GM12878 (cell line): ENCODE results near the gene BRIX1. TPM values are rescaled to one million over a fixed set of nuclear protein-coding genes. Genes with fewer than 3 reads are reported as not detected.

Source experiments
- ATAC-seq: fragments of 200-7000 bp; cut with Tn5 transposase; 3 replicates; pipeline ENCODE4 v1.9.1; 2020; ENCODE audit warnings: mild to moderate bottlenecking, moderate library complexity
- BruUV-seq: library from RNA; stranded (reverse); fragments of 400-500 nt; replicated peaks from 2 replicates; lab custom pipeline; 2021; lab: Mats Ljungman, UMichigan
- CTCF ChIA-PET: fragments of 300-600 bp; sonication (Branson Sonifier 250); formaldehyde crosslinking; extraction: SDS; loops from one replicate; lab custom pipeline; 2021; ENCODE audit warnings: inconsistent platforms; lab: Yijun Ruan, JAX
- POLR2A ChIA-PET: fragments of 350-600 bp; formaldehyde crosslinking; extraction: SDS; loops from one replicate; lab custom pipeline; 2021; ENCODE audit warnings: inconsistent platforms; lab: Charles Lee
- RAD21 ChIA-PET: fragments of 300-600 bp; sonication (Branson Sonifier 250); formaldehyde crosslinking; loops from one replicate; lab custom pipeline; 2023; ENCODE audit warnings: antibody characterized with exemption; ENCODE audit not compliant: unreplicated experiment; lab: Charles Lee
- SMC1A ChIA-PET: fragments of 300-600 bp; sonication (Branson Sonifier 250); formaldehyde crosslinking; loops from one replicate; lab custom pipeline; 2023; ENCODE audit not compliant: unreplicated experiment, uncharacterized antibody; lab: Charles Lee
- DNase-seq: peaks from one replicate; pipeline ENCODE4 v3.0.0-alpha.2; 2011; ENCODE audit warnings: low read depth, low spot score
- FAIRE-seq: peaks from 3 replicates; lab custom pipeline; 2011; peaks lifted over from hg19 to GRCh38; lab: Jason Lieb, UNC
- H2AFZ ChIP-seq: 2 replicates; pipeline ENCODE4 v1.6.0; 2011; ENCODE audit warnings: low read depth, low read length, control low read depth; ENCODE audit not compliant: control insufficient read depth
- H3K27ac ChIP-seq: 2 replicates; pipeline ENCODE4 v1.5.1; 2011; ENCODE audit warnings: control low read depth; ENCODE audit not compliant: control insufficient read depth, insufficient read depth
- H3K27me3 ChIP-seq, 2 experiments: replicated peaks in 1 of 2; 2 replicates each; pipeline versions ENCODE4 v1.6.0 to v1.6.1; 2011; ENCODE audit warnings: low read length in 1 of 2; ENCODE audit not compliant: control insufficient read depth in 2 of 2, insufficient read depth in 2 of 2
- H3K36me3 ChIP-seq, 2 experiments: 2 replicates each; pipeline ENCODE4 v1.5.1; 2011; ENCODE audit warnings: low read length in 1 of 2; ENCODE audit not compliant: control insufficient read depth in 2 of 2, insufficient read depth in 2 of 2
- H3K4me1 ChIP-seq: 2 replicates; pipeline ENCODE4 v1.6.1; 2011; ENCODE audit warnings: mild to moderate bottlenecking, low read length, moderate library complexity, mixed read lengths; ENCODE audit not compliant: control insufficient read depth, insufficient read depth
- H3K4me2 ChIP-seq: 2 replicates; pipeline ENCODE4 v1.6.0; 2011; ENCODE audit warnings: control low read depth; ENCODE audit not compliant: control insufficient read depth, insufficient read depth
- H3K4me3 ChIP-seq: fragments of 200-600 bp; sonication (generic); 2 replicates; pipeline ENCODE4 v1.5.1; 2016
- H3K79me2 ChIP-seq: 2 replicates; pipeline ENCODE4 v1.6.0; 2011; ENCODE audit warnings: low read length; ENCODE audit not compliant: control insufficient read depth, insufficient read depth
- H3K9ac ChIP-seq: 2 replicates; pipeline ENCODE4 v1.8.0; 2011; ENCODE audit warnings: low read length, control low read depth, mixed read lengths; ENCODE audit not compliant: control insufficient read depth, insufficient read depth
- H3K9me3 ChIP-seq: replicated peaks from 3 replicates; pipeline ENCODE4 v1.5.1; 2011; ENCODE audit warnings: mild to moderate bottlenecking, low read length; ENCODE audit not compliant: control insufficient read depth, insufficient read depth
- H4K20me1 ChIP-seq: 2 replicates; pipeline ENCODE4 v1.6.0; 2011; ENCODE audit not compliant: control insufficient read depth, insufficient read depth
- ASH2L ChIP-seq: fragments of 300-600, 200-600 bp; sonication (generic); IDR thresholded peaks from 2 replicates; pipeline ENCODE4 v1.6.1; 2017; ENCODE audit warnings: low read depth, mild to moderate bottlenecking, borderline replicate concordance
- CBX3 ChIP-seq: fragments of 200-600 bp; sonication (generic); IDR thresholded peaks from 2 replicates; pipeline ENCODE4 v1.6.1; 2016; ENCODE audit warnings: low read depth, borderline replicate concordance
- CEBPB ChIP-seq, 2 experiments: fragments of 150-350 bp in 1 of 2; IDR thresholded peaks; 2 replicates each; pipeline ENCODE4 v1.6.1; 2012 to 2014; ENCODE audit warnings: low read depth in 2 of 2, low read length in 2 of 2, borderline replicate concordance in 1 of 2, inconsistent platforms in 1 of 2
- GATAD2B ChIP-seq: fragments of 450-650 bp; conservative IDR thresholded peaks from 2 replicates; pipeline ENCODE4 v1.6.1; 2017; ENCODE audit warnings: low read depth, mild to moderate bottlenecking, moderate library complexity
- KAT2A ChIP-seq: conservative IDR thresholded peaks from 2 replicates; pipeline ENCODE4 v1.6.1; 2011; ENCODE audit warnings: low read depth, low read length; ENCODE audit not compliant: control insufficient read depth
- MEF2B ChIP-seq: fragments of 450-650 bp; IDR thresholded peaks from 2 replicates; pipeline ENCODE4 v1.6.1; 2018; ENCODE audit warnings: mild to moderate bottlenecking, moderate library complexity; ENCODE audit not compliant: partially characterized antibody, poor library complexity, severe bottlenecking
- NR2F1 ChIP-seq: fragments of 450-650 bp; conservative IDR thresholded peaks from 2 replicates; pipeline ENCODE4 v1.6.1; 2017; ENCODE audit warnings: mild to moderate bottlenecking
- POLR2AphosphoS5 ChIP-seq: IDR thresholded peaks from 2 replicates; pipeline ENCODE4 v1.6.1; 2011; ENCODE audit warnings: mild to moderate bottlenecking, low read length, inconsistent platforms
- WRNIP1 ChIP-seq: IDR thresholded peaks from 2 replicates; pipeline ENCODE4 v1.6.1; 2011; ENCODE audit warnings: low read depth, low read length, improper control_type of control experiment, borderline replicate concordance
- ZSCAN29 ChIP-seq: fragments of 450-650 bp; IDR thresholded peaks from 2 replicates; pipeline ENCODE4 v1.6.1; 2017; ENCODE audit warnings: mild to moderate bottlenecking, moderate library complexity
- WGBS: methylation state at CpG from one replicate; pipeline ENCODE4 v1.1.6; 2016; ENCODE audit warnings: low lambda C conversion rate; ENCODE audit not compliant: insufficient replicate concordance, insufficient coverage; ENCODE audit errors: missing lambda C conversion rate; 5-methylcytosine and 5-hydroxymethylcytosine counted together
- in situ Hi-C: fragments of 300-500 bp; cut with MboI; formaldehyde crosslinking; loops from 9 replicates; pipeline ENCODE4 v1.14.3; 2018; ENCODE audit warnings: mixed read lengths
- intact Hi-C: fragments of 100-400 bp; cut with micrococcal nuclease; formaldehyde crosslinking; loops from one replicate; pipeline ENCODE4 v1.14.2; 2022; ENCODE audit not compliant: unreplicated experiment
- polyA plus RNA-seq, 11 experiments: library from polyadenylated mRNA; depleted of rRNA in 4 of 11; unstranded in 6 of 11; stranded (reverse) in 5 of 11; fragments of >200 nt; fragmentation: Nextera tagmentation in 4 of 11; fragmentation: Illumina TruSeq in 1 of 11; extraction: Ambion mirVana in 4 of 11; extraction: Trizol in 1 of 11; gene quantifications; 1 replicate in 1 of 11; 2 replicates in 10 of 11; pipeline versions ENCODE4 v1.2.1 to v1.2.3, GENCODE V29; 2011 to 2016; ENCODE audit warnings: inconsistent platforms in 2 of 11, missing spikeins in 2 of 11, low read depth in 1 of 11
- total RNA-seq, 4 experiments: library from RNA; depleted of rRNA in 3 of 4; stranded (reverse); fragments of >200 nt in 3 of 4; fragmentation: Illumina TruSeq in 1 of 4; extraction: Trizol in 1 of 4; gene quantifications; 2 replicates each; pipeline versions ENCODE4 v1.2.1 to v1.2.3, GENCODE V29; 2013 to 2021

Gene BRIX1
- total and polyA plus RNA-seq, 10 of the 15 experiments (the other 5 are each of a cell fraction or from before 2014, with no cell fraction given) = 48.3 to 119 (median 78.9) TPM

DNA sequence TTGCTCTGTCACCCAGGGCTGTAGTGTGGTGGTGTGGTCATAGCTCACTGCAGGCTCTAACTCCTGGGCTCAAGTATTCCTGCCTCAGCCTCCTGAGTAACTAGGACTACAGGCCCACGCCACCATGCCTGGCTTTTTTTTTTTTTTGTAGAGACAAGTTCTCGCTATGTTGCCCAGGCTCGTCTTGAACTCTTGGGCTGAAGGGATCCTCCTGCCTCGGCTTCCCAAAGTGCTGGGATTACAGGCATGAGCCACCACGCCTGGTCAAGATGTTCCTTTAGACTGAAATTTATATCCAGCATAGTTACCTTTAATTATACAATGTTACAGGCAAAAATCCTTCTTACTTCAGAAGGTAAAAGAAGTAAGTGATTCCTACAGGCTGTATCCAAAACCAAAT lies 12.3 kb downstream of the BRIX1 start:
- no TSS peak for BruUV-seq
- intact Hi-C loops = loop anchor here (2.0 to 10.0 kb wide), 2 partner anchors 13 to 1227 kb away; partner anchors contain the start of genes BRIX1, LMBRD2, RAD1 and SKP2
- Histone ChIP-seq H3K36me3 (peaks cover 0 to 9% of the 10 kb centered on the region in 2 experiments; a peak in 3 of 4 replicates), H3K4me1 (no peaks in the 10 kb centered on the region; the same call in 1 of the 2 replicates), H3K79me2 (peaks cover 29% of the 10 kb centered on the region), H3K27me3 (no peaks in the 10 kb centered on the region), H3K9ac (no peak overlapping the region), H3K4me2 (no peak overlapping the region), H2AFZ (no peak overlapping the region), H3K27ac (no peak overlapping the region), H4K20me1 (no peaks in the 10 kb centered on the region), H3K9me3 (no peaks in the 10 kb centered on the region), H3K4me3 (no peak overlapping the region)
- SMC1A ChIA-PET = no interaction called here
- CTCF ChIA-PET = no interaction called here
- RAD21 ChIA-PET = interaction anchor here (2.9 kb wide), 1 partner anchor 11 kb away, joined by 50 read pairs; the partner anchor contains the start of genes BRIX1 and RAD1
- DNase-seq (no peak), ATAC-seq (no peak), FAIRE-seq (no peak)
- POLR2A ChIA-PET = interaction anchor here (3.3 kb wide), 1 partner anchor 11 kb away, joined by 79 read pairs; the partner anchor contains the start of genes BRIX1 and RAD1
- 98% methylated on average over 5 of the region's 5 CpGs for WGBS
- in situ Hi-C loops = no loop called here
- TF ChIP-seq KAT2A = no peak
- TF ChIP-seq CEBPB (IDR thresholded peaks at IDR 0.05; ENCODE audit: borderline replicate concordance in 1 of 2, low read depth in 2 of 2, low read length in 2 of 2) = no peak
- no peak for TF ChIP-seq NR2F1
- no peak for TF ChIP-seq CBX3
- TF ChIP-seq POLR2AphosphoS5 = no peak
- TF ChIP-seq ASH2L = no peak
- no peak for TF ChIP-seq GATAD2B
- no peak for TF ChIP-seq MEF2B
- no peak for TF ChIP-seq ZSCAN29
- TF ChIP-seq WRNIP1 = no peak
